GM12878 (cell line): ENCODE data around the gene LTB. TPM values are rescaled to one million over a fixed set of nuclear protein-coding genes. Genes with fewer than 3 reads are reported as not detected.

Source experiments
- ATAC-seq: fragments of 200-7000 bp; cut with Tn5 transposase; 3 replicates; pipeline ENCODE4 v1.9.1; 2020; ENCODE audit warnings: mild to moderate bottlenecking, moderate library complexity
- BruUV-seq: library from RNA; stranded (reverse); fragments of 400-500 nt; replicated peaks from 2 replicates; lab custom pipeline; 2021; lab: Mats Ljungman, UMichigan
- CTCF ChIA-PET: fragments of 300-600 bp; sonication (Branson Sonifier 250); formaldehyde crosslinking; extraction: SDS; loops from one replicate; lab custom pipeline; 2021; ENCODE audit warnings: inconsistent platforms; lab: Yijun Ruan, JAX
- POLR2A ChIA-PET: fragments of 350-600 bp; formaldehyde crosslinking; extraction: SDS; loops from one replicate; lab custom pipeline; 2021; ENCODE audit warnings: inconsistent platforms; lab: Charles Lee
- RAD21 ChIA-PET: fragments of 300-600 bp; sonication (Branson Sonifier 250); formaldehyde crosslinking; loops from one replicate; lab custom pipeline; 2023; ENCODE audit warnings: antibody characterized with exemption; ENCODE audit not compliant: unreplicated experiment; lab: Charles Lee
- SMC1A ChIA-PET: fragments of 300-600 bp; sonication (Branson Sonifier 250); formaldehyde crosslinking; loops from one replicate; lab custom pipeline; 2023; ENCODE audit not compliant: unreplicated experiment, uncharacterized antibody; lab: Charles Lee
- DNase-seq: peaks from one replicate; pipeline ENCODE4 v3.0.0-alpha.2; 2011; ENCODE audit warnings: low read depth, low spot score
- FAIRE-seq: peaks from 3 replicates; lab custom pipeline; 2011; peaks lifted over from hg19 to GRCh38; lab: Jason Lieb, UNC
- H2AFZ ChIP-seq: 2 replicates; pipeline ENCODE4 v1.6.0; 2011; ENCODE audit warnings: low read depth, low read length, control low read depth; ENCODE audit not compliant: control insufficient read depth
- H3K27ac ChIP-seq: 2 replicates; pipeline ENCODE4 v1.5.1; 2011; ENCODE audit warnings: control low read depth; ENCODE audit not compliant: control insufficient read depth, insufficient read depth
- H3K27me3 ChIP-seq, 2 experiments: replicated peaks in 1 of 2; 2 replicates each; pipeline versions ENCODE4 v1.6.0 to v1.6.1; 2011; ENCODE audit warnings: low read length in 1 of 2; ENCODE audit not compliant: control insufficient read depth in 2 of 2, insufficient read depth in 2 of 2
- H3K36me3 ChIP-seq, 2 experiments: 2 replicates each; pipeline ENCODE4 v1.5.1; 2011; ENCODE audit warnings: low read length in 1 of 2; ENCODE audit not compliant: control insufficient read depth in 2 of 2, insufficient read depth in 2 of 2
- H3K4me1 ChIP-seq: 2 replicates; pipeline ENCODE4 v1.6.1; 2011; ENCODE audit warnings: mild to moderate bottlenecking, low read length, moderate library complexity, mixed read lengths; ENCODE audit not compliant: control insufficient read depth, insufficient read depth
- H3K4me2 ChIP-seq: 2 replicates; pipeline ENCODE4 v1.6.0; 2011; ENCODE audit warnings: control low read depth; ENCODE audit not compliant: control insufficient read depth, insufficient read depth
- H3K4me3 ChIP-seq: fragments of 200-600 bp; sonication (generic); 2 replicates; pipeline ENCODE4 v1.5.1; 2016
- H3K79me2 ChIP-seq: 2 replicates; pipeline ENCODE4 v1.6.0; 2011; ENCODE audit warnings: low read length; ENCODE audit not compliant: control insufficient read depth, insufficient read depth
- H3K9ac ChIP-seq: 2 replicates; pipeline ENCODE4 v1.8.0; 2011; ENCODE audit warnings: low read length, control low read depth, mixed read lengths; ENCODE audit not compliant: control insufficient read depth, insufficient read depth
- H3K9me3 ChIP-seq: replicated peaks from 3 replicates; pipeline ENCODE4 v1.5.1; 2011; ENCODE audit warnings: mild to moderate bottlenecking, low read length; ENCODE audit not compliant: control insufficient read depth, insufficient read depth
- H4K20me1 ChIP-seq: 2 replicates; pipeline ENCODE4 v1.6.0; 2011; ENCODE audit not compliant: control insufficient read depth, insufficient read depth
- BHLHE40 ChIP-seq, 2 experiments: fragments of 450-650 bp in 1 of 2; IDR thresholded peaks; 2 replicates each; pipeline ENCODE4 v1.6.1; 2011 to 2017; ENCODE audit warnings: low read depth in 2 of 2, borderline replicate concordance in 1 of 2, improper control_type of control experiment in 1 of 2, low read length in 1 of 2, mild to moderate bottlenecking in 1 of 2
- BMI1 ChIP-seq: fragments of 450-650 bp; IDR thresholded peaks from 2 replicates; pipeline ENCODE4 v1.6.1; 2016; ENCODE audit warnings: mild to moderate bottlenecking, moderate library complexity, borderline replicate concordance
- DPF2 ChIP-seq: fragments of 450-650 bp; IDR thresholded peaks from 2 replicates; pipeline ENCODE4 v1.6.1; 2017; ENCODE audit warnings: mild to moderate bottlenecking
- EED ChIP-seq: sonication (generic); IDR thresholded peaks from 2 replicates; pipeline ENCODE4 v1.6.1; 2016; ENCODE audit warnings: antibody characterized with exemption, low read depth
- ETV6 ChIP-seq, 2 experiments: fragments of 450-650 bp in 1 of 2; IDR thresholded peaks in 1 of 2; conservative IDR thresholded peaks in 1 of 2; 2 replicates each; pipeline ENCODE4 v1.6.1; 2014; ENCODE audit warnings: antibody characterized with exemption in 1 of 2, borderline replicate concordance in 1 of 2, low read depth in 1 of 2, mild to moderate bottlenecking in 1 of 2, moderate library complexity in 1 of 2
- MYC ChIP-seq: IDR thresholded peaks from 2 replicates; pipeline ENCODE4 v1.6.1; 2011; ENCODE audit warnings: mild to moderate bottlenecking, low read length, moderate library complexity, inconsistent platforms; ENCODE audit not compliant: insufficient read depth, insufficient replicate concordance, insufficient read length, severe bottlenecking
- POLR2A ChIP-seq: IDR thresholded peaks from 2 replicates; pipeline ENCODE4 v1.6.1; 2011; ENCODE audit warnings: low read depth, mild to moderate bottlenecking, low read length
- POLR2AphosphoS5 ChIP-seq: IDR thresholded peaks from 2 replicates; pipeline ENCODE4 v1.6.1; 2011; ENCODE audit warnings: mild to moderate bottlenecking, low read length, inconsistent platforms
- RUNX3 ChIP-seq: IDR thresholded peaks from 2 replicates; pipeline ENCODE4 v1.6.1; 2012; ENCODE audit warnings: low read length, inconsistent platforms
- SMAD1 ChIP-seq: fragments of 450-650 bp; IDR thresholded peaks from 2 replicates; pipeline ENCODE4 v1.6.1; 2018; ENCODE audit warnings: mild to moderate bottlenecking, low read depth; ENCODE audit not compliant: partially characterized antibody
- YY1 ChIP-seq: IDR thresholded peaks from 2 replicates; pipeline ENCODE4 v1.6.1; 2011; ENCODE audit warnings: low read depth, mild to moderate bottlenecking, low read length
- WGBS: methylation state at CpG from one replicate; pipeline ENCODE4 v1.1.6; 2016; ENCODE audit warnings: low lambda C conversion rate; ENCODE audit not compliant: insufficient replicate concordance, insufficient coverage; ENCODE audit errors: missing lambda C conversion rate; 5-methylcytosine and 5-hydroxymethylcytosine counted together
- in situ Hi-C: fragments of 300-500 bp; cut with MboI; formaldehyde crosslinking; loops from 9 replicates; pipeline ENCODE4 v1.14.3; 2018; ENCODE audit warnings: mixed read lengths
- intact Hi-C: fragments of 100-400 bp; cut with micrococcal nuclease; formaldehyde crosslinking; loops from one replicate; pipeline ENCODE4 v1.14.2; 2022; ENCODE audit not compliant: unreplicated experiment
- polyA plus RNA-seq, 11 experiments: library from polyadenylated mRNA; depleted of rRNA in 4 of 11; unstranded in 6 of 11; stranded (reverse) in 5 of 11; fragments of >200 nt; fragmentation: Nextera tagmentation in 4 of 11; fragmentation: Illumina TruSeq in 1 of 11; extraction: Ambion mirVana in 4 of 11; extraction: Trizol in 1 of 11; gene quantifications; 1 replicate in 1 of 11; 2 replicates in 10 of 11; pipeline versions ENCODE4 v1.2.1 to v1.2.3, GENCODE V29; 2011 to 2016; ENCODE audit warnings: inconsistent platforms in 2 of 11, missing spikeins in 2 of 11, low read depth in 1 of 11
- total RNA-seq, 4 experiments: library from RNA; depleted of rRNA in 3 of 4; stranded (reverse); fragments of >200 nt in 3 of 4; fragmentation: Illumina TruSeq in 1 of 4; extraction: Trizol in 1 of 4; gene quantifications; 2 replicates each; pipeline versions ENCODE4 v1.2.1 to v1.2.3, GENCODE V29; 2013 to 2021
- TF ChIP-seq, protein P1 (sequence below): IDR thresholded peaks from 2 replicates; pipeline ENCODE4 v1.6.1; 2011; ENCODE audit warnings: borderline replicate concordance, low read depth, mild to moderate bottlenecking, moderate library complexity, low read length; ENCODE audit not compliant: insufficient read depth, poor library complexity, severe bottlenecking

LTB gene
- total and polyA plus RNA-seq, 10 of the 15 experiments (the other 5 are each of a cell fraction or from before 2014, with no cell fraction given) = 0.71 to 74.3 (median 20.0) TPM

DNA sequence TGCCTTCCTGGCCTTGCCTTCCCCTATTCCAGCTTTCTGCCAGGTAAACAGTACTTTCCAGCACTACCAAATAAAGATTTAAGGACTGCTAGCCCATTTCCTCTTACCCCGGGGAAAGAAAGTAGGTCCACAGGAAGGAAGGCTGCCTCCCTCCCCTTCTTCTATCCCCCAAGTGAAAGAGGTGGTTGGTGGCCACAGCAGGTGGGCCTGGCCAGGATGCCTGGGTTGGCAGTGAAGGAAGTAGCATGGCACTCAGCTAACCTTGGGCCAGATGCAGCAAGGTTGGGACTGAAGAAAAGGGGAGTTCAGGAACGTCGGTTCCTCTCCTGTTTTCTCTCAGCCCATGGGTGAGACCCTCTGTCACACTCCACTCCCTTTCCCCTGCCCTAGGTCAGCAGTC is 25.9 kb downstream of the LTB start:
- peak overlapping the region; percentile 75 for H3K4me2 ChIP-seq
- no peaks in the 10 kb centered on the region for H4K20me1 ChIP-seq
- no TSS peak for BruUV-seq
- H3K27me3 ChIP-seq = no peaks in the 10 kb centered on the region
- no peaks in the 10 kb centered on the region for H3K9me3 ChIP-seq
- CTCF ChIA-PET = interaction anchor here (1.3 to 34.8 kb wide), 3 partner anchors 12 to 32 kb away, joined by 4 to 2098 read pairs (median 34); partner anchors contain the start of genes LST1, LTB, NCR3 and TNF
- peaks cover 16% of the 10 kb centered on the region for H3K79me2 ChIP-seq
- RAD21 ChIA-PET = interaction anchor here (0.9 to 15.9 kb wide), 5 partner anchors 12 to 61 kb away, joined by 3 to 620 read pairs (median 5); partner anchors contain the start of genes LST1, LTB, NCR3 and TNF
- H3K4me1 ChIP-seq = peaks cover 52% of the 10 kb centered on the region
- FAIRE-seq (no peak), DNase-seq (no peak), ATAC-seq (no peak)
- in situ Hi-C loops (loop anchor here (25.0 kb wide), 2 partner anchors 1056 to 1406 kb away; partner anchors contain the start of genes BRD2 and HLA-DMA), intact Hi-C loops (no loop called here)
- no peak overlapping the region; the same call in 1 of the 2 replicates for H3K9ac ChIP-seq
- POLR2A ChIA-PET = interaction anchor here (0.6 to 9.1 kb wide), 7 partner anchors 13 to 44 kb away, joined by 3 to 255 read pairs (median 4); partner anchors contain the start of genes LST1, LTB, NCR3 and TNF
- SMC1A ChIA-PET = interaction anchor here (0.8 to 34.7 kb wide), 4 partner anchors 9 to 83 kb away, joined by 3 to 1989 read pairs (median 4); partner anchors contain the start of genes LST1, LTA, LTB and NCR3
- 2% methylated on average over 3 of the region's 3 CpGs for WGBS
- H2AFZ ChIP-seq = no peak overlapping the region
- TF ChIP-seq MYC = no peak
- TF ChIP-seq ETV6 (conservative IDR thresholded peaks at IDR 0.05 in 1 of 2, IDR thresholded peaks at IDR 0.05 in 1 of 2; ENCODE audit: borderline replicate concordance in 1 of 2, low read depth in 1 of 2) = peak in 1 of 2 experiments; percentile 83; a peak in 2 of 4 replicates
- no peak for TF ChIP-seq SMAD1
- peak; percentile 24; the same call in 1 of the 2 replicates for TF ChIP-seq RUNX3
- 0 out of 2 replicates have a peak, but pooled peaks have one; percentile 26 for TF ChIP-seq DPF2
- peak; percentile 58 for TF ChIP-seq EED
- TF ChIP-seq BMI1 = no peak
- no peak; the same call in 1 of the 2 replicates for TF ChIP-seq YY1
- no peak for TF ChIP-seq POLR2AphosphoS5
- TF ChIP-seq, protein P1, sequence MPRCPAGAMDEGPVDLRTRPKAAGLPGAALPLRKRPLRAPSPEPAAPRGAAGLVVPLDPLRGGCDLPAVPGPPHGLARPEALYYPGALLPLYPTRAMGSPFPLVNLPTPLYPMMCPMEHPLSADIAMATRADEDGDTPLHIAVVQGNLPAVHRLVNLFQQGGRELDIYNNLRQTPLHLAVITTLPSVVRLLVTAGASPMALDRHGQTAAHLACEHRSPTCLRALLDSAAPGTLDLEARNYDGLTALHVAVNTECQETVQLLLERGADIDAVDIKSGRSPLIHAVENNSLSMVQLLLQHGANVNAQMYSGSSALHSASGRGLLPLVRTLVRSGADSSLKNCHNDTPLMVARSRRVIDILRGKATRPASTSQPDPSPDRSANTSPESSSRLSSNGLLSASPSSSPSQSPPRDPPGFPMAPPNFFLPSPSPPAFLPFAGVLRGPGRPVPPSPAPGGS = no peak
- TF ChIP-seq POLR2A = 0 out of 2 replicates have a peak, but pooled peaks have one; percentile 21
- TF ChIP-seq BHLHE40 (IDR thresholded peaks at IDR 0.05; ENCODE audit: borderline replicate concordance in 1 of 2, low read depth in 2 of 2, low read length in 1 of 2) = no peak
- H3K36me3 ChIP-seq = peaks cover 0 to 4% of the 10 kb centered on the region in 2 experiments; a peak in 2 of 4 replicates
- peak overlapping the region; percentile 66 for H3K27ac ChIP-seq
- no peak overlapping the region for H3K4me3 ChIP-seq
